WERI-Rb-1 (cell line): ENCODE data around the gene APBA1.
A peak's percentile ranks its signal among the peaks of the same experiment; 100 is the strongest.

Experiments
- DNase-seq: peaks from one replicate; pipeline ENCODE4 v3.0.0-alpha.2; 2020
- H3K27ac ChIP-seq: fragments of 250-450 bp; sonication (Bioruptor Pico); 2 replicates; pipeline ENCODE4 v1.5.1; 2020; ENCODE audit warnings: mild to moderate bottlenecking, moderate library complexity
- H3K27me3 ChIP-seq: fragments of 250-450 bp; sonication (Bioruptor Pico); 2 replicates; pipeline ENCODE4 v1.5.1; 2021; ENCODE audit warnings: mild to moderate bottlenecking, low read depth, moderate library complexity; ENCODE audit not compliant: insufficient read depth, severe bottlenecking
- H3K36me3 ChIP-seq: fragments of 250-450 bp; sonication (Bioruptor Pico); 2 replicates; pipeline ENCODE4 v1.5.1; 2020; ENCODE audit warnings: mild to moderate bottlenecking, moderate library complexity
- H3K4me3 ChIP-seq: 2 replicates; pipeline ENCODE4 v1.5.1; 2011; ENCODE audit warnings: low read depth, mild to moderate bottlenecking, control low read depth, low read length
- H3K9me3 ChIP-seq: fragments of 250-450 bp; sonication (Bioruptor Pico); 2 replicates; pipeline ENCODE4 v1.5.1; 2021; ENCODE audit warnings: mild to moderate bottlenecking, moderate library complexity; ENCODE audit not compliant: severe bottlenecking
- TF ChIP-seq, protein P1 (sequence below): IDR thresholded peaks from 2 replicates; pipeline ENCODE4 v1.5.1; 2011; ENCODE audit warnings: low read depth, mild to moderate bottlenecking, control low read depth, inconsistent platforms, low read length

Gene APBA1

DNA sequence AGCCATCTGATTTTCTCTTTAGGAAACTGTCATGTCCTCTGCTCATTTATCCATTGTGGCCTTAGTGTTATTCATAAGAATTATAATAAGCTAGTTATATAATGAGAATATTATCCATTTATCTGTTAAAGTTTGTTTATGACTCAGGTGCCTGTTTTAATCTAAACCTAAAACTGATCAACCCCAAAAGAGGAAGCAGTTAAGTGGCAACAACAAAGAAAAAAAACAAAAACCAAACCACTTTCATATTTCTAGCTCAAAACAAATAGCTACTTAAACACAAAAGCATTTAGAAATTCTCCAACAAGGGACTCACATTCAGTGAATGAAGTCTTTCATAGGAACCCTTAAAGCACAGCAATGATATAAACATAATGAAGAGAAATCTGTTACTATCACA is 116.4 kb downstream of the APBA1 start:
- no peak overlapping the region for H3K27ac ChIP-seq
- H3K36me3 ChIP-seq, result no peaks in the 10 kb centered on the region
- no peak for DNase-seq
- no peak overlapping the region for H3K4me3 ChIP-seq
- no peaks in the 10 kb centered on the region for H3K27me3 ChIP-seq
- TF ChIP-seq, protein P1, sequence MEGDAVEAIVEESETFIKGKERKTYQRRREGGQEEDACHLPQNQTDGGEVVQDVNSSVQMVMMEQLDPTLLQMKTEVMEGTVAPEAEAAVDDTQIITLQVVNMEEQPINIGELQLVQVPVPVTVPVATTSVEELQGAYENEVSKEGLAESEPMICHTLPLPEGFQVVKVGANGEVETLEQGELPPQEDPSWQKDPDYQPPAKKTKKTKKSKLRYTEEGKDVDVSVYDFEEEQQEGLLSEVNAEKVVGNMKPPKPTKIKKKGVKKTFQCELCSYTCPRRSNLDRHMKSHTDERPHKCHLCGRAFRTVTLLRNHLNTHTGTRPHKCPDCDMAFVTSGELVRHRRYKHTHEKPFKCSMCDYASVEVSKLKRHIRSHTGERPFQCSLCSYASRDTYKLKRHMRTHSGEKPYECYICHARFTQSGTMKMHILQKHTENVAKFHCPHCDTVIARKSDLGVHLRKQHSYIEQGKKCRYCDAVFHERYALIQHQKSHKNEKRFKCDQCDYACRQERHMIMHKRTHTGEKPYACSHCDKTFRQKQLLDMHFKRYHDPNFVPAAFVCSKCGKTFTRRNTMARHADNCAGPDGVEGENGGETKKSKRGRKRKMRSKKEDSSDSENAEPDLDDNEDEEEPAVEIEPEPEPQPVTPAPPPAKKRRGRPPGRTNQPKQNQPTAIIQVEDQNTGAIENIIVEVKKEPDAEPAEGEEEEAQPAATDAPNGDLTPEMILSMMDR, result no peak
- no peaks in the 10 kb centered on the region for H3K9me3 ChIP-seq

DNA sequence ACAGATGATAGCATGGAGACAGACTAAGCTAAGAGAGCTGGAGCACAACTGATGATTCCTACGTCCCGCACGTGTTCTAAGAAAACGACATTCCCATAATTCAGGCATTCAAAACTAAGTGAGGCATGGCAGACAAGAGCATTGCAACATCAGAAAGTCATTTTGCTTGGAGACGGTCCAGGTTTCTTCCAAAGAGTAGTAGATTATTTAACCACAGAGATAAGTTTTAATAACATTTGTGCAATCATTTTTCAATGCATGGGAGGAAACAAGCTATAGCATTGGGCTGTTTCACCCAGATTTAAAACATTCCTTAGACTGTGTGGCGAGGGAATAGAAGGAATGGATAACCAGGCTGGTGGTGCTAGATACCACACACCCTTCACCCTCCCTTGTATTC is 117.2 kb downstream of the APBA1 start:
- H3K27ac ChIP-seq, result no peak overlapping the region
- no peak overlapping the region for H3K4me3 ChIP-seq
- DNase-seq, result no peak
- H3K36me3 ChIP-seq, result no peaks in the 10 kb centered on the region
- H3K27me3 ChIP-seq, result no peaks in the 10 kb centered on the region
- TF ChIP-seq, protein P1, result no peak
- no peaks in the 10 kb centered on the region for H3K9me3 ChIP-seq

DNA sequence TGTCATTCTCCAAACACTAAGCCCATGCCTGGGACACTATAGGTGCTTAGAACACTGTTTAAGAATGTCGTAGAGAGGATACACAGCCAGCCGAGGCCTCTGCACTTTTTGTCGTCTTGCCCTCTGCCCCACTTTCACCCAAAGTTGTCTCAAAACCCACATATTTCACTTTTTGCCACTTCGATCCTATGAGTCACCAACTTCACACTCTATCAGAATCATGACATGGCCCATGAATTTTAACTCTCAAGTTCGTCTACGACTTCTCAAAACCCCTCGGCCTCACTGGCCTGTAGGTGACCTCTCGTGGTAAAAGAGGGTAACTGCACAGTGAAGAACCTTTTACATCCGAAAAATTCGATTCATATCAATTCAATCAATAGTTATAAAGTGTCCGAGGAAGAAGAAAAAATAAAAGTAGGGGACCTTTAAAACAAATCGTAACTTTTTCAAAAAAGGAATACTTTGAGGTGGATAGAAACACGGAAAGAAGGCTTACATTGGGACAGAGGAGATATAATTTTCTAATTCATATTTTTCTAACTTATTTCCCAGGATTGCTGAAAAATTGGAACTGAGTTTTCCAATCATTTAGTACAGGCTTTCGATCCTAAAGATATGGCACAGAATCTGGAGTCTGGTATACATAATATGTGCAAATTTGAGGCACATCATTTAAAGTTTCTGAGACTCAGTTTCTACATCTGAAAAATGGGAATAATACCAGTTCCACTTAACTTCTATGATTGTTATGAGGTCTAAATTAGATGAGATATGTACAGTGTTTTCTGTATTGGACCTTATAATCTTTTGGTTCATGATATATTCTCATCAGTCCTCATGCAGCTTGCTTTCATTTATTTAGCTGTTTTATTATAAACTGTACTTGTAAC is 122.6 kb downstream of the APBA1 start:
- TF ChIP-seq, protein P1, result peak; percentile 64; the same call in 1 of the 2 replicates
- DNase-seq, result peak; percentile 30
- H3K4me3 ChIP-seq, result no peak overlapping the region
- no peak overlapping the region for H3K27ac ChIP-seq
- no peaks in the 10 kb centered on the region for H3K9me3 ChIP-seq
- H3K27me3 ChIP-seq, result no peaks in the 10 kb centered on the region
- no peaks in the 10 kb centered on the region for H3K36me3 ChIP-seq

DNA sequence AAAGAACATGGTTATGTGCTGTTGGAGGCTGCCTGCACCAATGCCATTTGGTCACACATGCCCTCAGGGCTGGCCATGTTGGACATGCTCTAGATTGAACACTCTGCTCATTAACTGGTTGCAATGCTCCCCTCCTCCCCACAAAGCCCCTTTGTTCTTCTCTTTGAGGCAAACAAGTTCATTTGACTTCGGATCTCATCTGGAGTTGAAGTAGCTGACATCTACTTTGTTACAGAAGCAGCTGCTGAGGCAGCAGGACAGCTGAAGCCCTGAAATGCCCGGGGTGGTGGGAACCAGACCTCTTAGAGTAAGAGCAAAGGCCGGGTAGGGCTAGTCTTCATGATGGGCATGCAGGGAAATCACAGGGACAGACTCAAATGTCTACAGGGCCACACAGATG is 123.5 kb downstream of the APBA1 start:
- DNase-seq, result no peak
- Histone ChIP-seq H3K27me3 (no peaks in the 10 kb centered on the region), H3K9me3 (no peaks in the 10 kb centered on the region), H3K36me3 (no peaks in the 10 kb centered on the region), H3K4me3 (no peak overlapping the region), H3K27ac (no peak overlapping the region)
- TF ChIP-seq, protein P1, result no peak

DNA sequence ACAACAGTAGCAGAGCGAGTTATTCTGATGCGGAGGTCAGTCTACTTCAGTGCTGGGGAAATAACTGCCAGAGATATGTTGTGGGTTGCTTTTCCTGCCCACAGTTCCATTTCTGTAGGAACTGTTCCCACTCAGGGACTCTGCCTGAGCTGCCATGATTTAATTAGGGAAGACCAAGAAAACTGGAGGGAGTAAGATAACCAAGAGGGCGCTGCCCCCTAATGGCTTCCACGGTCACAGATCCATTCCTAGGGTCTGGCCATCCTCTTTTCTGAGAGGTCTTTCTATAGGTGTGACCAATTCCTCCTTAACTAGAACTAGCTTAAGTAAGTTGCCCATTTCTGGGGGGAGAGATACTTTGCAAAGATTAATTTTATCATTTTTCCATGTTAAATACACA is 125.9 kb downstream of the APBA1 start:
- no peak overlapping the region for H3K4me3 ChIP-seq
- no peaks in the 10 kb centered on the region for H3K36me3 ChIP-seq
- H3K9me3 ChIP-seq, result no peaks in the 10 kb centered on the region
- H3K27me3 ChIP-seq, result no peaks in the 10 kb centered on the region
- DNase-seq, result peak; percentile 52
- no peak overlapping the region for H3K27ac ChIP-seq
- TF ChIP-seq, protein P1, result peak; percentile 67
